Endodermal cell (in vitro differentiated cells): Measurements from ENCODE around the gene PODN. TPM values are rescaled to one million over a fixed set of nuclear protein-coding genes. Genes with fewer than 3 reads are reported as not detected.

Experiments used
- DNase-seq: peaks from one replicate; pipeline ENCODE4 v3.0.0-alpha.2; 2017
- H3K27ac ChIP-seq: 2 replicates; pipeline ENCODE4 v1.5.1; 2013; ENCODE audit warnings: mild to moderate bottlenecking, low read depth, low read length, moderate library complexity
- H3K27me3 ChIP-seq: 2 replicates; pipeline ENCODE4 v1.6.1; 2013; ENCODE audit warnings: mild to moderate bottlenecking, low read length, moderate library complexity; ENCODE audit not compliant: insufficient read depth, control insufficient read depth, poor library complexity, severe bottlenecking
- H3K36me3 ChIP-seq: 2 replicates; pipeline ENCODE4 v1.7.0; 2013; ENCODE audit warnings: mild to moderate bottlenecking, low read length, moderate library complexity; ENCODE audit not compliant: control insufficient read depth, insufficient read depth
- H3K4me1 ChIP-seq: one replicate; pipeline ENCODE4 v1.7.0; 2013; ENCODE audit warnings: low read length; ENCODE audit not compliant: control insufficient read depth, insufficient read depth
- H3K4me3 ChIP-seq: 2 replicates; pipeline ENCODE4 v1.5.1; 2013; ENCODE audit warnings: mild to moderate bottlenecking, low read length, moderate library complexity
- H3K9ac ChIP-seq: 2 replicates; pipeline ENCODE4 v1.6.1; 2013; ENCODE audit warnings: mild to moderate bottlenecking, low read length, moderate library complexity; ENCODE audit not compliant: poor library complexity, severe bottlenecking; ENCODE audit errors: extremely low read depth
- H3K9me3 ChIP-seq: 2 replicates; pipeline ENCODE4 v1.6.1; 2013; ENCODE audit warnings: mild to moderate bottlenecking, low read length, moderate library complexity; ENCODE audit not compliant: control insufficient read depth
- H3K27ac Mint-ChIP-seq: 2 replicates; pipeline ENCODE4 v1.8.0; 2020; ENCODE audit warnings: mixed read lengths
- H3K27me3 Mint-ChIP-seq: 2 replicates; pipeline ENCODE4 v1.8.0; 2021; ENCODE audit warnings: mild to moderate bottlenecking, mixed read lengths; ENCODE audit not compliant: insufficient read depth
- H3K36me3 Mint-ChIP-seq: 2 replicates; pipeline ENCODE4 v1.8.0; 2020; ENCODE audit warnings: low read depth, mixed read lengths
- H3K4me1 Mint-ChIP-seq: 2 replicates; pipeline ENCODE4 v1.8.0; 2020; ENCODE audit warnings: mixed read lengths
- H3K4me3 Mint-ChIP-seq: 2 replicates; pipeline ENCODE4 v1.8.0; 2020; ENCODE audit warnings: mild to moderate bottlenecking, moderate library complexity, mixed read lengths
- H3K9me3 Mint-ChIP-seq: 2 replicates; pipeline ENCODE4 v1.8.0; 2020; ENCODE audit warnings: mild to moderate bottlenecking, mixed read lengths
- WGBS, 2 experiments: methylation state at CpG; one replicate each; pipeline versions ENCODE4 v1.1.5 to v1.1.7; 2013; ENCODE audit warnings: missing lambda C conversion rate in 2 of 2, mixed read lengths in 1 of 2; ENCODE audit not compliant: insufficient coverage in 1 of 2, insufficient read length in 1 of 2; 5-methylcytosine and 5-hydroxymethylcytosine counted together
- total RNA-seq, 2 donors: library from RNA; stranded (reverse); fragmentation: NEBNext Ultra II Directional in 1 of 2; extraction: Animal tissue kit (Norgen Biotek cat#: 25700) in 1 of 2; gene quantifications; 2 replicates in 1 of 2; 3 replicates in 1 of 2; pipeline ENCODE4 v1.2.1, GENCODE V29; 2021
- TF ChIP-seq, protein P1 (sequence below): fragments of 200-600 bp; sonication (generic); conservative IDR thresholded peaks from 2 replicates; pipeline ENCODE4 v1.5.0; 2021; ENCODE audit warnings: antibody characterized with exemption, mild to moderate bottlenecking

The PODN gene
- total RNA-seq, 2 donors from 2014 or later = 3.0 to 3.6 TPM

DNA sequence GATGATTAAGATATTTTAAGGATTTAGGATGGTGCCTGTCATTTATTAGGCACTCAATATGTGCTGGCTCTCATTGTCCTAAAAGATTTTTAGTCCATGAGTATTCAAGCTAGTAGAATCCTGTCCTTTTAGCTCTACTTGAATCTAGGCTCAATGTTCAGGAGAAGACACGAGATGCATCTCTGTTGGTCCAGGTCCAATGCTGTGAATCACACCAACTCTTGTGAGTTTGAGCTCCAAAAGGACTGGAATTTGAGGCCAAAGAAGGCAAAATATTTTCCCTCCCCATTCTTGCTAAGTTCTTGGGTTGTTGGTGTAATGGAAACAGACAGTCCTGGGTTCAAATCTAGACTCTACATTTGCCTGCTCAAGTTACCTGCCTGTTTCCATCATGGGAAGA lies 1.4 kb upstream of the PODN start:
- Histone ChIP-seq H3K9me3 (no peaks in the 10 kb centered on the region), H3K4me3 (no peak overlapping the region), H3K9ac (no peak overlapping the region), H3K27ac (no peak overlapping the region), H3K4me1 (peaks cover 5% of the 10 kb centered on the region), H3K27me3 (peaks cover 89% of the 10 kb centered on the region), H3K36me3 (no peaks in the 10 kb centered on the region)
- Mint-ChIP-seq H3K4me3 (no peak overlapping the region), H3K4me1 (peaks cover 4% of the 10 kb centered on the region), H3K36me3 (no peaks in the 10 kb centered on the region), H3K9me3 (no peaks in the 10 kb centered on the region), H3K27me3 (peaks cover 88% of the 10 kb centered on the region), H3K27ac (no peak overlapping the region)
- TF ChIP-seq, protein P1, sequence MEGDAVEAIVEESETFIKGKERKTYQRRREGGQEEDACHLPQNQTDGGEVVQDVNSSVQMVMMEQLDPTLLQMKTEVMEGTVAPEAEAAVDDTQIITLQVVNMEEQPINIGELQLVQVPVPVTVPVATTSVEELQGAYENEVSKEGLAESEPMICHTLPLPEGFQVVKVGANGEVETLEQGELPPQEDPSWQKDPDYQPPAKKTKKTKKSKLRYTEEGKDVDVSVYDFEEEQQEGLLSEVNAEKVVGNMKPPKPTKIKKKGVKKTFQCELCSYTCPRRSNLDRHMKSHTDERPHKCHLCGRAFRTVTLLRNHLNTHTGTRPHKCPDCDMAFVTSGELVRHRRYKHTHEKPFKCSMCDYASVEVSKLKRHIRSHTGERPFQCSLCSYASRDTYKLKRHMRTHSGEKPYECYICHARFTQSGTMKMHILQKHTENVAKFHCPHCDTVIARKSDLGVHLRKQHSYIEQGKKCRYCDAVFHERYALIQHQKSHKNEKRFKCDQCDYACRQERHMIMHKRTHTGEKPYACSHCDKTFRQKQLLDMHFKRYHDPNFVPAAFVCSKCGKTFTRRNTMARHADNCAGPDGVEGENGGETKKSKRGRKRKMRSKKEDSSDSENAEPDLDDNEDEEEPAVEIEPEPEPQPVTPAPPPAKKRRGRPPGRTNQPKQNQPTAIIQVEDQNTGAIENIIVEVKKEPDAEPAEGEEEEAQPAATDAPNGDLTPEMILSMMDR = no peak
- 88 to 100% methylated on average over 1 of the region's 1 CpG for WGBS, 2 experiments
- no peak for DNase-seq

DNA sequence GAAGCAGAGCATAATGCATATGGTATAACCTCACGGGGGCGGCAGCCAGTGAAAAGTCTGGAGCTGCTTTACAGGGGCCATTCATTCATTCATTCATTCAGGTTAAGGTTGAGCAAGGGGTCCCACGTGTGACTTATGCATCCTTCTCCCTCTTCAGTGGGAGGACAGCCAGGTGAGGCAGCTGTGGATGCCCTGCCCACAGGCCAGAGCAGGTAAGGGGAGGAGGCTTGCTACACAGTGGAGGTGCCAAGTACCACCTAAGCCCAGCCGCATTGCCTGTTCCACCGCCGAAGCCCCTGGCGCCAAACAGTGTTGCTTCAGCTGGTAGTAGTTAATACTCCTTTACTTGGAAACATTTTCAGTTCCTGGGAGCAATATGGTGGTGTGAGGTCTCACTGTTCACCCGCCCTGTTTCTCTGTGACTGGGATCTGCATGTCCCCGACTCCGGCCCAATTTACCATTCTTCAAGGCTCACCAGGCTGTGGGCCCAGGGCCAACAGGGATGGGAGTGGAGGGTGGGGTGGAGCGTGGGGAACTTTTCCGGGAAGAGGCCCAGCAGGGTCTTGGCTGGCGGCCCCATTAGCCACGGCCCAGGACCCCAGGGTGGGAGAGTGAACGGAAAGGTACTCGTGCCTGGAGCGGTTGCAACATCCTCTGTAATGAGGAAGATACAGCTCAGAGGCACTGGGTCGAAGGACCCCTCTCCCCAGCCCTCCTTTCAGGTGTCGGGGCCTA lies 722 bp upstream of the PODN start:
- H3K4me3 Mint-ChIP-seq = peak overlapping the region; percentile 59
- Histone ChIP-seq H3K4me3 (peak overlapping the region; percentile 69), H3K27me3 (peaks cover 96% of the 10 kb centered on the region), H3K4me1 (peaks cover 5% of the 10 kb centered on the region), H3K9ac (no peak overlapping the region), H3K27ac (no peak overlapping the region), H3K9me3 (no peaks in the 10 kb centered on the region), H3K36me3 (no peaks in the 10 kb centered on the region)
- no peak overlapping the region for H3K27ac Mint-ChIP-seq
- H3K27me3 Mint-ChIP-seq = peaks cover 88% of the 10 kb centered on the region
- no peaks in the 10 kb centered on the region for H3K9me3 Mint-ChIP-seq
- TF ChIP-seq, protein P1 = no peak
- H3K4me1 Mint-ChIP-seq = peaks cover 4% of the 10 kb centered on the region
- peak; percentile 51 for DNase-seq
- 66% methylated on average over 13 to 19 of the region's 19 CpGs for WGBS, 2 experiments
- no peaks in the 10 kb centered on the region for H3K36me3 Mint-ChIP-seq

DNA sequence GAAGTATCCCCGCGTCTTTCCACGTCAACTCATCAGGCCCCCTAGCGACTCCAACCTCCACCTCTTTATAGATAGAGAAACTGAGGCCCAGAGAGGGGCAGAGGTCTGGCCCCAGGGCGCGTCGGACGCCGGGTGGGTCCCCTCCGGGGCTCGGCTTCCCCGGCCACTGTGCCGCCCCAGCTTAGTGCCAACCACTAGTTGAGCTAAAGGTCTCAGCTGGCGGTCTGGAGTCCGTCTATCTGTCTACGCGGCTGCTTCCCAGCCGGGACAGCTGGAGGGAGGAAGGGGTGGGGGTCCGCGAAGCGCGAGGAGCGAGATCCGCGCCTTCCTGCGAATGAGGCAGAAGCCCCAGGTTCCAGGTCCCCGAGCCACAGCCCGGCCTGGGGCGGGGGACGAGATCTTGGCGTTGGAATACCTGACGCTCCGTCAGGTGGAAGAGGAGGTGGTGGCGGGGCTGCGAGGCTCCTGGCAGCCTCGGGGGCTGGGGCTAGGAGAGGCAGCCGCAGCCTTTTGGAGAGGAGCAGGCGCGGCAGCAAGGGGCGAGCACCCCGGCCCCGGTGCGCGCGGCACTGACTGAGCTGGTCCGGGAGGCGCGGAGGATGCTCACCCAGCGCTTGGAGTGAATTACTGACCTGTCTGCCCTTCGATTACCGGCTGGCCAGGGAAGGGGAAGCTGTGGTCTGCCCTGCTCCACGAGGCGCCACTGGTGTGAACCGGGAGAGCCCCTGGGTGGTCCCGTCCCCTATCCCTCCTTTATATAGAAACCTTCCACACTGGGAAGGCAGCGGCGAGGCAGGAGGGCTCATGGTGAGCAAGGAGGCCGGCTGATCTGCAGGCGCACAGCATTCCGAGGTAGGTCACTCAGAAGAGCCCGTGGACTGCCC lies 937 bp downstream of the PODN start:
- no peaks in the 10 kb centered on the region for H3K36me3 Mint-ChIP-seq
- Histone ChIP-seq H3K4me3 (peak overlapping the region; percentile 69), H3K27me3 (peaks cover 97% of the 10 kb centered on the region), H3K9ac (no peak overlapping the region), H3K27ac (no peak overlapping the region), H3K4me1 (peaks cover 5% of the 10 kb centered on the region), H3K9me3 (no peaks in the 10 kb centered on the region), H3K36me3 (no peaks in the 10 kb centered on the region)
- peaks cover 82% of the 10 kb centered on the region for H3K27me3 Mint-ChIP-seq
- TF ChIP-seq, protein P1 = peak; percentile 29
- 13 to 17% methylated on average over 31 to 61 of the region's 61 CpGs for WGBS, 2 experiments
- DNase-seq = peak; percentile 81
- no peak overlapping the region for H3K27ac Mint-ChIP-seq
- H3K4me1 Mint-ChIP-seq = peaks cover 4% of the 10 kb centered on the region
- H3K9me3 Mint-ChIP-seq = no peaks in the 10 kb centered on the region
- peak overlapping the region; percentile 59 for H3K4me3 Mint-ChIP-seq
